ENCODE data around the gene HMX1.

DNA sequence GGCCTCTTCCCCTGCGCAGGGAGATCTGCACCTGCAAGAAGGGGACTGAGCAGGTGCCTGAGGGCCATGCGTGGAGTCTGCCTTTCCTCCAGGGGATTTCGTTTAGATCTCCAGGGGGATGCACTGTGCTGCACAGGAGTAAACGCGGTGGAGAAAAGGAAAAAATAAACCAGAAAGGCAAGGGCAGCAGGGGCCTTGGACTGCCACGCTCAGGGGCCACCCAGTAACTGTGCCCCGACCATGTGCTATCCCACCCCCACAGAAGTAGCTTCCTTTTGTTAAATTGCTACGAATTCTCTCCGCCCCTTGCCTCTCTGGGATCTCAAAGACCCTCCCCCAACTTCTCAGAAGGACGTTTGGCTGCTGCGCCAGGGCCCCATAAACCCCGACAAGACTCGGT is 17.2 kb upstream of the HMX1 start:
- TF ChIP-seq, protein P1, sequence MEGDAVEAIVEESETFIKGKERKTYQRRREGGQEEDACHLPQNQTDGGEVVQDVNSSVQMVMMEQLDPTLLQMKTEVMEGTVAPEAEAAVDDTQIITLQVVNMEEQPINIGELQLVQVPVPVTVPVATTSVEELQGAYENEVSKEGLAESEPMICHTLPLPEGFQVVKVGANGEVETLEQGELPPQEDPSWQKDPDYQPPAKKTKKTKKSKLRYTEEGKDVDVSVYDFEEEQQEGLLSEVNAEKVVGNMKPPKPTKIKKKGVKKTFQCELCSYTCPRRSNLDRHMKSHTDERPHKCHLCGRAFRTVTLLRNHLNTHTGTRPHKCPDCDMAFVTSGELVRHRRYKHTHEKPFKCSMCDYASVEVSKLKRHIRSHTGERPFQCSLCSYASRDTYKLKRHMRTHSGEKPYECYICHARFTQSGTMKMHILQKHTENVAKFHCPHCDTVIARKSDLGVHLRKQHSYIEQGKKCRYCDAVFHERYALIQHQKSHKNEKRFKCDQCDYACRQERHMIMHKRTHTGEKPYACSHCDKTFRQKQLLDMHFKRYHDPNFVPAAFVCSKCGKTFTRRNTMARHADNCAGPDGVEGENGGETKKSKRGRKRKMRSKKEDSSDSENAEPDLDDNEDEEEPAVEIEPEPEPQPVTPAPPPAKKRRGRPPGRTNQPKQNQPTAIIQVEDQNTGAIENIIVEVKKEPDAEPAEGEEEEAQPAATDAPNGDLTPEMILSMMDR (IDR thresholded peaks at IDR 0.05), result no peak
- no peak for TF ChIP-seq POLR2AphosphoS5 (IDR thresholded peaks at IDR 0.05)

All from breast epithelium (tissue), 3 donors.